Mononuclear cell (primary cell): ENCODE data around the gene PPIF. TPM values are rescaled to one million over a fixed set of nuclear protein-coding genes. Genes with fewer than 3 reads are reported as not detected.

ENCODE experiments used
- H3K27me3 ChIP-seq: 2 replicates; pipeline ENCODE4 v1.6.0; 2011; ENCODE audit warnings: low read length, control low read depth; ENCODE audit not compliant: insufficient read depth
- H3K4me1 ChIP-seq: 2 replicates; pipeline ENCODE4 v1.5.1; 2011; ENCODE audit warnings: mild to moderate bottlenecking, low read length, control low read depth; ENCODE audit not compliant: insufficient read depth
- H3K4me3 ChIP-seq: 2 replicates; pipeline ENCODE4 v1.5.1; 2011; ENCODE audit warnings: mild to moderate bottlenecking, low read length, moderate library complexity
- H3K9me3 ChIP-seq: 2 replicates; pipeline ENCODE4 v1.5.1; 2011; ENCODE audit warnings: low read depth, mild to moderate bottlenecking, control low read depth, low read length
- total RNA-seq: library from RNA; depleted of rRNA; stranded (reverse); fragments of >200 nt; gene quantifications from one replicate; pipeline ENCODE4 v1.2.3, GENCODE V29; 2012

The PPIF gene
- total RNA-seq, 1 donor = 146 TPM

DNA sequence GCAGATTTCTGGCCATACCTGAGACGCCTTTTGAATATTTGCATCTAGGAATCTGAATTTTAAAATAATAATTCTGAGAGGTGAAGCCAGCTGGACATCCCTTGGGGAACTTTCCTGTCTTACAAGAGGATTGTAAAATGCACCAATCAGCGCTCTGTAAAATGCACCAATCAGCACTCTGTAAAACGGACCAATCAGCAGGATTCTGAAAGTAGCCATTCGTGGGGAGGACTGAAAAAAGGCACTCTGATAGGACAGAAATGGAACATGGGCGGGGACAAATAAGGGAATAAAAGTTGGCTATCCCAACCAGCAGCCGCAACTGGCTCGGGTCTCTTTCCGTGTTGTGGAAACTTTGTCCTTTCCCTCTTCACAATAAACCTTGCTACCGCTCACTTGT, 9.9 kb downstream of the PPIF start:
- H3K27me3 ChIP-seq = no peaks in the 10 kb centered on the region
- peaks cover 53% of the 10 kb centered on the region for H3K4me1 ChIP-seq
- H3K9me3 ChIP-seq = no peaks in the 10 kb centered on the region
- H3K4me3 ChIP-seq = no peak overlapping the region

DNA sequence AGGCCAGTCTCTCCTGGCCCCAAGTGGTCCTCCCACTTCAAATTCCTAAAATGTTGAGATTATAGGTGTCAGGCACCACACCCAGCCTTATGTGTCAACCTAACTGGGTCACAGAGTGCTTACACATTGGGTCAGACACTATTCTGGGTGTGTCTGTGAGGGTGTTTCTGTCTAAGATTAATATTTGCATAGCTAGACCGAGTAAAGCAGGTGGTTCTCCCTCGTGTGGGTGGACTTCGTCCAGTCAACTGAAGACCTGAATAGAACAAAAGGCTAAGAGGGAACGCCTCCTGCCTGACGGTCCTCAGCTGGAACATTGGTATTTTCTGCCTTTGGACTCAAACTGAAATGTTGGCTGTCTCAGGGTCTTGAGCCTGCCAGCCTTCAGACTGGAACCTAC, 11.5 kb downstream of the PPIF start:
- Histone ChIP-seq H3K9me3 (no peaks in the 10 kb centered on the region), H3K4me3 (no peak overlapping the region), H3K4me1 (peaks cover 36% of the 10 kb centered on the region), H3K27me3 (no peaks in the 10 kb centered on the region)

DNA sequence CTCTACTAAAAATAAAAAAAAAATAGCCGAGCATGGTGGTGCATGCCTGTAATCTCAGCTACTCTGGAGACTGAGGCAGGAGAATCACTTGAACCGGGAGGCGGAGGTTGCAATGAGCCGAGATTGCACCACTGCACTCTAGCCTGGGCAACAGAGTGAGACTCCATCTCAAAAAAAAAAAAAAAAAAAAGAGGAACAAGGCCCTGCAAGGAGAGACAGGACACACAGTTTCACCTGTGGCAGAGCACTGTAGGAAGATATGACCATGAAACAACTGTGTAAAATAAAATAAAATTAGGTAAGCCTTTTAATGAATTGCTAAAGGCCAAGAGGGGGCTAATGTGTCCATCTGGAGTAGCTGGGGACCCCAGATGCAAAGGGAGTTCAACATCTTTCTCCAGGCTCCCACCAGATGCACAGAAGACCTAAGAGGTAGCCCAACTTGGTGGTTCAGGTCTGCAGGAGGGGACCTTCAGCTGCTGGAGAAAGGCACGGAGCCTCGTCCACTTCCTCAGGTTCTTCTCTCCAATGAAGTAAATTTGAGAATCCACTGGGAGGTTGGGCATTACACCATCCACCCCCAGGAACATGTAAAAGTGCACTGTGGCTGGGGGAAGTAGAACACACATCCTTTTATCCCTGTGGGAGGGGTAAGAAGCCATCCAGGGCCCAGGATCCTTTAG, 12.7 kb downstream of the PPIF start:
- peaks cover 25% of the 10 kb centered on the region for H3K4me1 ChIP-seq
- H3K9me3 ChIP-seq = no peaks in the 10 kb centered on the region
- H3K4me3 ChIP-seq = no peak overlapping the region
- no peaks in the 10 kb centered on the region for H3K27me3 ChIP-seq

DNA sequence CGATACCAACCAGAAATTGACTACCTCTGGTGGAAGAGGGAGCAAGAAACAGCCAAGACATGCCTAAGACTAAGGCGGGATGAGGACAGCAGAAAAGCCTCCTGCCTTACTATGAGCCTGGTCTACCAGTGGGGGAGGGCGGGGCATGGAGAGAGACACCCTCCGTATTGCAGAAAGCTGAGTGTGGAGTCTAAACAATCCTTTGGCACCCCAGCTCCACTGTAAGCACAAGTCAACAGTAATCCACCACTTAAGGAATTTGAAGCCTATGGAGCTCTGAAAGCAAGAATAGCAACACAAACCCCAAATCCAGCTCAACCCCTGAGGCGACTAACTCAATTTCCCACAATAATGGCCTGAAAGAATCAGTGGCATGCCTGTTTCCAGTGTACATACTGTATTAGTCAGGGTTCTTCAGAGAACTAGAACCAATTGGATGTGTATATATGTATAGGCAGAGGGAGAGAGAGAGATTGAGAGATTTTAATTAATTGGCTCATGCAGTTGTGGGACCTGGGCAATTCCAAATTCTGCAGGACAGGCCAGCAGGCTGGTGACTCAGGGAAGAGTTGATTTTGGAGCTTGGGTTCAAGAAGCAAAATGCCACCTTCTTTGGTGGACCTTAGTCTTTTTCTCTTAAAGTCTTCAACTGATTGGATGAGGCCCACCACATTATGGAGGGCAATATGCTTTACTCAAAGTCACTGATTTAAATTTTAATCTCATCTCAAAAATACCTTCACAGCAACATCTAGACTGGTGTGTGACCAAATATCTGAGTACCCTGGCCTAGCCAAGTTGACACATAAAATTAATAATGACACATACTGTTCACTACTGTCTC, 13.5 kb downstream of the PPIF start:
- Histone ChIP-seq H3K9me3 (no peaks in the 10 kb centered on the region), H3K27me3 (no peaks in the 10 kb centered on the region), H3K4me3 (no peak overlapping the region), H3K4me1 (peaks cover 17% of the 10 kb centered on the region)

DNA sequence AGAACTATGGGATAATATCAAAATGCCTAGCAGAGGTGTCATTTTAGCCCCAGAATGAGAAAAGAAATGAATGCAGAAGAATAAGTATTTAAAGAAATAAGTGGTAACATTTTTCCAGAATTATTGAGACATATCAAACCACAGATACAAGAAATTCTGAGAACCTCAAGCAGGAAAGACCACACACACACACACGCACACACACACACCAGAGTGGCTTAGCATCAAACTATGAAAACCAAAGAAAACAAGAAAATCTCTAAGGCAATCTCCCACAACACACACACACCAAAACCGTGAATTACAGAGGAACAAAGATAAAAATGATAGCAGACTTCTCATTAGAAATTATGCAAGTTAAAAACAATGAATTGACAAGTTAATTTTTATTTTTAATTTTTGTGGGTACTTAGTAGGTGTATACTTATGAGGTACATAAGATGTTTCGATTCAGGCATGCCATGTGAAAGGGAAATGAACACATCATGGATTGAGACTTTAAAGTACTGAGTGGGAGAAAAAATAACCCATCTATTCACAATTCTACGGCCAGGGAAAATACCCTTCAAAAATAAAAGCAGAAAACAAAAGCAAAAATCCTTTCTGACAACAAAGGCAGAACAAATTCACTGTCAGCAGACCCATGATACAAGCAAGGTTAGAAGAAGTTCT, 14.6 kb downstream of the PPIF start:
- Histone ChIP-seq H3K9me3 (no peaks in the 10 kb centered on the region), H3K4me3 (no peak overlapping the region), H3K4me1 (peaks cover 9% of the 10 kb centered on the region), H3K27me3 (no peaks in the 10 kb centered on the region)

DNA sequence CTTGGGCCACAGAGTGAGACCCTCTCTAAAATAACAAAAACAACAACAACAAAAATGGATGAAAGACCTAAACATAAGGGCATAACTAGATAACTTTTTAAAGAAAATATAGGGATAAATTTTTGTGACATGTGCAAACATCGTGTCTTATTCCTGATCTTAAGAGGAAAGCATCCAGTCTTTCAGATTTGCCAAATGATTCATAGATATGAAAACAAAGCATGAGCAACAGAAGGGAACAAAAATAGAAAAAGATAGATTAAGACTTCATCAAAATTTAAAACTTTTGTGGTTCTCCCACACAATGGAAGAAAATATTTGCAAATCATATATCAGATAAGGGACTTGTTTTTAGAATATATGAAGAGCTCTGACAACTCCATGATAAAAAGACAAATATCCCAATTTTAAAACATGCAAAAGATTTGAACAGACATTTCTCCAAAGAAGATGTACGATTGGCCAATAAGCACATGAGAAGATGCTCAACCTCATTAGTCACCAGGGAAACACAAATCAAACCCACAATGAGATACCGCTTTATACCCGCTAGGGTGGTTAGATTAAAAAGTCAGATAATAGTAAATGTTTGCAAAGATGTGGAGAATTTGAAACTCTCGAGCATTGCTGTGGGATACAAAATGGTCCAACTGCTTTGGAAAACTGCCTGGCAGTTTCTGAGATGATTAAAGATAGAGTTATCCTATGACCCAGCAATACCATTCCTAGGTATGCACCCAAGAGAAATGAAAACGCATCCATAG, 20.3 kb downstream of the PPIF start:
- Histone ChIP-seq H3K9me3 (peaks cover 8% of the 10 kb centered on the region), H3K4me3 (no peak overlapping the region), H3K27me3 (peaks cover 2% of the 10 kb centered on the region), H3K4me1 (no peaks in the 10 kb centered on the region)

DNA sequence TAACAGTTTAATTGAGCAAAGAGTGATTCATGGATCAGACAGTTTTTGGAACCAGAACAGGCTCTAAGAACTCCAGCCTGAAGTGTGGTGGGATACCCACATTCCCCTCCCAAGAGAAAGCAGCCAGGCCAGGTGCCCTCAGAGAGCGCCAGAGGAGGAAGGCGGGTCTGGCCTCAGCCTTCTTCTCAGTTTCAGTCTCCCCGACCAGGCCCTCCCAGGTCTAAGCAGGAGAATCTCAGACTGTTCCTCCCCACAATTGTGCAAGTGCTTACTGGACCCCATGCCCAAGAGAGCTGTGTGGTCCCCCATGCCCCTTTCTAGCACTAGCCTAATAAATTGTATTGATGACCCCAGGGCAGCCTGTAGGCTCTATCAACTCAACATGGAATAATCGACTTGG, 25.6 kb downstream of the PPIF start:
- Histone ChIP-seq H3K4me3 (no peak overlapping the region), H3K9me3 (peaks cover 8% of the 10 kb centered on the region), H3K27me3 (peaks cover 2% of the 10 kb centered on the region), H3K4me1 (no peaks in the 10 kb centered on the region)

DNA sequence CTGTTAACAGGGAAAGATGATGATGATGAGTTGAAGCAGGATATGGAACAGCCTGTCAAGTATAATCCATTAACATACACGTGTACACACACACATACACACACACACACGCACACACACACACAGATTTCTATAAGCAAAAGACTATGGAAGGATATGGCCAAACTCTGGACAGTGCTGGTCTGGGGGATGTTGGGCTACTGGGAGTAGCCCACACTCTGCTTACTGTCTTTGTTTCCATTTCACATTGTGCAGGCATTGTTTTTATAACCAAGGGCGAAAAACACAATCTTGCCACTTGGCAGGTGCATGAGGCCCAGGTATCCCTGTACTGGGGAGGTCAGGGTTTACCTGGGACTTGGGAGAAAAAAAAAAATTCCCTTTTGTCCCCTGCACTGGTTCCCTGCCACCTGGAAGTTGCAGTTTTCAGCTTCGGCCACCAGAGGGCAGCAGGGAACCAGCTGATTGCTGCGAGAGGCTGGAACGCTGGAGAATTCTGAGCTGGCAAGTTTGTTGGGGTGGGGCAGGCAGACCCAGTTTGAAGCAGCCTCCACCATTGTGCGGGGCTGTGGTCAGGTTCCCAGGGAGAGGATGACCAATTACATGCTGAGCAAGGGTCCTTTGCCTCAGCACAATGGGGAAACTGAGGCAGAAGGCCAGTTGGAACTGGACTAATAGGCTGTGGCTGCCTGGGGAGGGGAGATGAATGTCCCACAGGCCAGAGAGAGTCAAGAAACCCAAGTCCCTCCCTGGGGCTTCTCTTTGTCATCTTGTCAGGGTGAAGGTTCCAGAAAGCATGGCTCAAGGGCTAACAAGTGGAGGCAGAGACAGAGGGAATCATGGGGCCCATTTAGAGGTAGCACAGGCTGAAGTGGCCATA, 27.3 kb downstream of the PPIF start:
- Histone ChIP-seq H3K27me3 (peaks cover 2% of the 10 kb centered on the region), H3K4me3 (no peak overlapping the region), H3K9me3 (peaks cover 8% of the 10 kb centered on the region), H3K4me1 (no peaks in the 10 kb centered on the region)

DNA sequence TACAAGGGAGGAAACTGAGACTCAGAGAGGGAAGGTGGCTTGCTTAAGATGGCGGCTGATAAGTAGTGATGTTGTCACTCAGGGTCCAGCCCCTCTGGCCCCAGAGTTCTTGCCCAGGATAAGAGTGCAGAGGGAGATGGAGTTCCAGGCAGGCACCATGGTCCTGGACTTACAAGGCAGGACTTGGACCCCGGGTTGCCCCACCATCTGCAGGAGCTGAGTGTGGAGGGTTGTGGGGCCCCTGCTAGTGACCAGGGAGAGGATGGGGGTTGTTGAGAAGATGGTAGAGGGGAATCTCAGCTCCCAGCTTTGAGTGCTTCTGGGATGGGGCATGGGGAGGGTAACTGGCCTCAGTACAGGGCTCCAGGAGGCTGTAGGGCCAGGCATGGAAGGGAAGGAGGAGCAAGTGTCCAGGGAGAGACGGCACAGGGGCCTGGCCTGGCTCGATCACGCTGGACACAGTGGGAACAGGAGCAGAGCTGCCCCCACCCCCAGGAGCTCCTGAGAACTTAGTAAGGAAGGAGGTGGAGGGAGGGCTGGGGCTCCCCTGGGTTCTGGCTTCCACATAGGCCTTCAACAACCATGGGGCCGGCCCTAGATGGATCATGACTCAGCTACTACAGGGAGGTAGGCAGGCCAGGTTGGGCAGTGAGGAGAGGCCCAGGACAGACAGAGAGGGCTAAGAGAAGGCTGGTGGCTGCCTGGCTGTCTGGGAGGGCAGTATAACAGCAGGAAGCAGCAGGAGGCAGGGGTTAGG, 28.2 kb downstream of the PPIF start:
- peaks cover 2% of the 10 kb centered on the region for H3K27me3 ChIP-seq
- H3K4me1 ChIP-seq = no peaks in the 10 kb centered on the region

DNA sequence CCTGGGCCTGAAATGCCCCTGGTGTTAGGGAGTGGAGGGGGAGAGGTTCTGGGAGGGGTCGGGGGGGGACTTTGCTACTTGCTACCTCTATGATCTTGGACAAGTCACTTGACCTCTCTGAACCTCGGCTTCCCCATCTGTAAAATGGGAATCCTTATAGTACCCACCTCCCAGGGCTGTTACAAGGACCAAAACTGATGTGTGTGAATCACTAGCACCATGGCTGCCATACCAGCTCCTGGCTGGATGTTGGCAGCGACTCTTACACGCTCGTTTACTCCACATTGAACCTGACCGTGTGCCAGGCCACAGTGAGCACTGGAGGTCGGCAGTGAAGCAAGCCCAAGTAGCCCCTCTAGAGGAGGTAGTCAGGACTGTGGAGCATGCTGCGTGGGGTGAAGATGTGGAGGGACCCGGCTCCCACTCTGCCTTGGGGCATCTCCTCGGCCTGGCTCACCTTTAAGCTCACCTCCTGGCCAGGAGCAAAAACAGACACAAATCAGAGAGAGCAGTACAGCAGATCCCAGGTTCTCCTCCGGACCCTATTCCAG, 28.9 kb downstream of the PPIF start:
- peaks cover 2% of the 10 kb centered on the region for H3K27me3 ChIP-seq
- no peaks in the 10 kb centered on the region for H3K4me1 ChIP-seq
- no peaks in the 10 kb centered on the region for H3K9me3 ChIP-seq
- H3K4me3 ChIP-seq = no peak overlapping the region

More for the DNA sequence above, 28.2 kb downstream of the PPIF start:
- H3K9me3 ChIP-seq = peaks cover 2% of the 10 kb centered on the region
- no peak overlapping the region for H3K4me3 ChIP-seq

DNA sequence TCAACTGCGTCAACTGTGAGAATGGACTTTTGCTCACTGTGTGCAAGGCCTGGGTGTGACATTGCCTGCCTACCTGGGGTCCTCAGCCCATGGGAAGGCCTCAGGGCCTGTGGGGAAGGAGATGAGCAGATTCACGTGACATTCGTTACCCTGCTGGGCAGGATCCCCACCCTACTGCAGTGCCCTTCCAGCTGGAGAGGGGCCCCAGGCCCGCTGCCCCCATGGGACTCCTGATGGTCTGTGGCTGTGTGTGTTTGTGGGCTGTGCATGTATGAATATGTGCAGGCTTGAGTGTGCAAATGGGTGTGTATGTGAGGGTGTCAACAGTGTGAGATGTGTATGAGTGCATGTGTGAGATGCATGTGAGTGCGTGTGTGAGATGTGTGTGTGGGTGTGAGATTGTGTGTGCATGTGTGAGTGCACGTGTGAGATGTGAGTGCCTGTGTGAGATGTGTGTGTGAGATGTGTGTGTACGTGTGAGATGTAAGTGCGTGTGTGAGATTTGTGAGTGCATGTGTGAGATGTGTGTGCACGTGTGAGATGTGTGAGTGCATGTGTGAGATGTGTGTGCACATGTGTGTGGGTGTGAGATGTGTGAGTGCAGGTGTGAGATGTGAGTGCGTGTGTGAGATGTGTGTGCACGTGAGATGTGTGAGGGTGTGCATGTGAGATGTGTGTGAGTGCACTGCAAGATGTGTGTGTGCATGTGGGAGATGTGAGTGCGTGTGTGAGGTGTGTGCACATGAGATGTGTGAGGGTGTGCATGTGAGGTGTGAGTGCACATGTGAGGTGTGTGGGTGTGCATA, 29.7 kb downstream of the PPIF start:
- H3K4me3 ChIP-seq = no peak overlapping the region
- no peaks in the 10 kb centered on the region for H3K9me3 ChIP-seq
- H3K4me1 ChIP-seq = no peaks in the 10 kb centered on the region
- no peaks in the 10 kb centered on the region for H3K27me3 ChIP-seq

DNA sequence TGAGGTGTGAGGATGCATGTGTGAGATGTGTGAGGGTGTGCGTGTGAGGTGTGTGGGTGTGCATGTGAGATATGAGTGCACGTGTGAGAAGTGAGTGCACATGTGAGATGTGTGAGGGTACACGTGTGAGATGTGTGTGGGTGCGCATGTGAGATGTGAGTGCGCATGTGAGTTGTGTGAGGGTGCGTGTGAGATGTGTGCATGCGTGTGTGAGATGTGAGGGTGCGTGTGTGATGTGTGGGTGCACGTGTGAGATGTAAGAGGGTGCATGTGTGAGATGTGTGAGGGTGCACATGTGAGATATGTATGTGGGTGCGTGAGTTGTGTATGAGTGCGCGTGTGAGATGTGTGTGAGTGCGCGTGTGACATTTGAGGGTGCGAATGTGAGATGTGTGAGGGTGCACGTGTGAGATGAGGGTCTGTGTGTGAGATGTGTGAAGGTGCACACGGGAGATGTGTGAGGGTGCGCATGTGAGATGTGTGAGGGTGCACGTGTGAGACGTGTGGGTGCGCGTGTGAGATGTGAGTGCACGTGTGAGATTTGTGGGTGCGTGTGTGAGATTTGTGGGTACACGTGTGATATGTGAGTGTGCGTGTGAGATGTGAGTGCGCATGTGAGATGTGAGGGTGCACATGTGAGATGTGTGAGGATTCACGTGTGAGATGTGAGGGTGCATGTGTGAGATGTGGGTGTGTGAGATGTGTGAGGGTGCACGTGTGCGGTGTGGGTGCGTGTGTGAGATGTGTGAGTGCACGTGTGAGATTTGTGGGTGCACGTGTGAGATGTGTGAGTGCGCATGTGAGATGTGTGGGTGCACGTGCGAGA, 30.5 kb downstream of the PPIF start:
- no peak overlapping the region for H3K4me3 ChIP-seq
- no peaks in the 10 kb centered on the region for H3K27me3 ChIP-seq
- H3K4me1 ChIP-seq = no peaks in the 10 kb centered on the region
- H3K9me3 ChIP-seq = no peaks in the 10 kb centered on the region
